Stimulated activated CD4-positive, alpha-beta T cell treated with anti-CD3 and anti-CD28 coated beads, Interleukin-15, amount 100 ng/mL, for 48 hours (primary cell): Measurements from ENCODE around the gene SMIM35.

Experiments
- DNase-seq, 2 donors: peaks; one replicate each; pipeline ENCODE4 v3.0.0-alpha.2; 2020; ENCODE audit warnings: low read depth in 2 of 2

The SMIM35 gene

GRCh38 chr11:118086913-118087768 is at the start of gene SMIM35:
SMIM35 (minus strand) TSS chr11:118086963; CDS start chr11:118086757, 206 bp downstream.
- DNase-seq: no peak

- no peak for DNase-seq
These were observed 49.6 kb upstream of the SMIM35 start for GRCh38 chr11:118136341-118136740.

- DNase-seq: no peak
These were observed 49.0 kb upstream of the SMIM35 start for GRCh38 chr11:118135796-118136165.

- DNase-seq: no peak
These were observed 48.5 kb upstream of the SMIM35 start for GRCh38 chr11:118135051-118135795.

GRCh38 chr11:118133816-118134215 is 47.1 kb upstream of the SMIM35 start:
- DNase-seq: no peak

- DNase-seq: no peak
These were observed 45.8 kb upstream of the SMIM35 start for GRCh38 chr11:118132385-118133151.

GRCh38 chr11:118129471-118130172 is 42.9 kb upstream of the SMIM35 start:
- DNase-seq: no peak

- DNase-seq: no peak
These were observed 42.1 kb upstream of the SMIM35 start for GRCh38 chr11:118128721-118129470.

GRCh38 chr11:118128310-118128709 is 41.5 kb upstream of the SMIM35 start:
- DNase-seq: no peak

- no peak for DNase-seq
These were observed 39.5 kb upstream of the SMIM35 start for GRCh38 chr11:118126082-118126838.

GRCh38 chr11:118124929-118125535 is 38.3 kb upstream of the SMIM35 start:
- no peak for DNase-seq

GRCh38 chr11:118120793-118121192 is 34.0 kb upstream of the SMIM35 start:
- no peak for DNase-seq

- no peak for DNase-seq
These were observed 31.2 kb upstream of the SMIM35 start for GRCh38 chr11:118117790-118118601.

- DNase-seq: no peak
These were observed 28.3 kb upstream of the SMIM35 start for GRCh38 chr11:118115048-118115447.

GRCh38 chr11:118114266-118114665 is 27.5 kb upstream of the SMIM35 start:
- no peak for DNase-seq

- no peak for DNase-seq
These were observed 26.1 kb upstream of the SMIM35 start for GRCh38 chr11:118112711-118113430.

GRCh38 chr11:118111744-118112035 is 24.9 kb upstream of the SMIM35 start:
- no peak for DNase-seq

- DNase-seq: no peak
These were observed 24.4 kb upstream of the SMIM35 start for GRCh38 chr11:118111019-118111743.
